ENCODE results near the gene TMCO1.
"Not testable (repeated sequence)": the region's sequence is repeated elsewhere in the genome, so short reads cannot be mapped to it uniquely, and the experiment has no call there.

The TMCO1 gene

GRCh38 chr1:165763442-165763841 lies 5.2 kb downstream of the TMCO1 start:
- no peak for TF ChIP-seq YY1 (IDR thresholded peaks at IDR 0.05; ENCODE audit: insufficient read depth, insufficient read length)
- TF ChIP-seq SUZ12 (IDR thresholded peaks at IDR 0.05; ENCODE audit: extremely low read depth, insufficient read depth, insufficient read length): no peak
- no peak for DNase-seq (ENCODE audit: low read depth, low spot score)
- Histone ChIP-seq H3K4me3 (ENCODE audit: insufficient read length, low read depth) (no peak overlapping the region), H3K36me3 (ENCODE audit: insufficient read depth, insufficient read length, low read length) (peaks cover 53% of the 10 kb centered on the region), H3K9ac (ENCODE audit: insufficient read length, low read depth) (no peak overlapping the region), H3K4me1 (ENCODE audit: insufficient read depth, insufficient read length) (no peaks in the 10 kb centered on the region), H3K27me3 (ENCODE audit: insufficient read depth, insufficient read length) (no peaks in the 10 kb centered on the region), H3K9me3 (ENCODE audit: insufficient read depth, low read length) (no peaks in the 10 kb centered on the region)

GRCh38 chr1:165762725-165763124 lies 5.9 kb downstream of the TMCO1 start:
- no peaks in the 10 kb centered on the region for H3K27me3 ChIP-seq (ENCODE audit: insufficient read depth, insufficient read length)
- peaks cover 57% of the 10 kb centered on the region for H3K36me3 ChIP-seq (ENCODE audit: insufficient read depth, insufficient read length, low read length)
- no peaks in the 10 kb centered on the region for H3K4me1 ChIP-seq (ENCODE audit: insufficient read depth, insufficient read length)
- DNase-seq (ENCODE audit: low read depth, low spot score): no peak
- H3K9ac ChIP-seq (ENCODE audit: insufficient read length, low read depth): no peak overlapping the region
- TF ChIP-seq ZNF274 (IDR thresholded peaks at IDR 0.05; ENCODE audit: low read depth, low read length): no peak
- no peak for TF ChIP-seq SUZ12 (IDR thresholded peaks at IDR 0.05; ENCODE audit: extremely low read depth, insufficient read depth, insufficient read length)
- no peak for TF ChIP-seq YY1 (IDR thresholded peaks at IDR 0.05; ENCODE audit: insufficient read depth, insufficient read length)
- no peak overlapping the region for H3K4me3 ChIP-seq (ENCODE audit: insufficient read length, low read depth)
- no peaks in the 10 kb centered on the region for H3K9me3 ChIP-seq (ENCODE audit: insufficient read depth, low read length)

GRCh38 chr1:165759095-165759494 lies 9.6 kb downstream of the TMCO1 start:
- Histone ChIP-seq H3K36me3 (ENCODE audit: insufficient read depth, insufficient read length, low read length) (peaks cover 35% of the 10 kb centered on the region), H3K4me1 (ENCODE audit: insufficient read depth, insufficient read length) (no peaks in the 10 kb centered on the region), H3K9me3 (ENCODE audit: insufficient read depth, low read length) (no peaks in the 10 kb centered on the region), H3K27me3 (ENCODE audit: insufficient read depth, insufficient read length) (no peaks in the 10 kb centered on the region), H3K4me3 (ENCODE audit: insufficient read length, low read depth) (no peak overlapping the region), H3K9ac (ENCODE audit: insufficient read length, low read depth) (no peak overlapping the region)
- TF ChIP-seq YY1 (IDR thresholded peaks at IDR 0.05; ENCODE audit: insufficient read depth, insufficient read length): no peak
- no peak for TF ChIP-seq ZNF274 (IDR thresholded peaks at IDR 0.05; ENCODE audit: low read depth, low read length)
- no peak for TF ChIP-seq SUZ12 (IDR thresholded peaks at IDR 0.05; ENCODE audit: extremely low read depth, insufficient read depth, insufficient read length)
- DNase-seq (ENCODE audit: low read depth, low spot score): no peak

- Histone ChIP-seq H3K9ac (ENCODE audit: insufficient read length, low read depth) (no peak overlapping the region), H3K4me3 (ENCODE audit: insufficient read length, low read depth) (no peak overlapping the region), H3K9me3 (ENCODE audit: insufficient read depth, low read length) (no peaks in the 10 kb centered on the region), H3K27me3 (ENCODE audit: insufficient read depth, insufficient read length) (no peaks in the 10 kb centered on the region), H3K4me1 (ENCODE audit: insufficient read depth, insufficient read length) (no peaks in the 10 kb centered on the region), H3K36me3 (ENCODE audit: insufficient read depth, insufficient read length, low read length) (peaks cover 45% of the 10 kb centered on the region)
- no peak for TF ChIP-seq SUZ12 (IDR thresholded peaks at IDR 0.05; ENCODE audit: extremely low read depth, insufficient read depth, insufficient read length)
- TF ChIP-seq YY1 (IDR thresholded peaks at IDR 0.05; ENCODE audit: insufficient read depth, insufficient read length): no peak
- no peak for TF ChIP-seq ZNF274 (IDR thresholded peaks at IDR 0.05; ENCODE audit: low read depth, low read length)
- DNase-seq (ENCODE audit: low read depth, low spot score): no peak
Measured at GRCh38 chr1:165755393-165756010, 13.2 kb downstream of the TMCO1 start.

GRCh38 chr1:165753934-165754333 lies 14.7 kb downstream of the TMCO1 start:
- Histone ChIP-seq H3K9me3 (ENCODE audit: insufficient read depth, low read length) (no peaks in the 10 kb centered on the region), H3K27me3 (ENCODE audit: insufficient read depth, insufficient read length) (no peaks in the 10 kb centered on the region), H3K9ac (ENCODE audit: insufficient read length, low read depth) (no peak overlapping the region), H3K4me3 (ENCODE audit: insufficient read length, low read depth) (no peak overlapping the region), H3K36me3 (ENCODE audit: insufficient read depth, insufficient read length, low read length) (peaks cover 52% of the 10 kb centered on the region), H3K4me1 (ENCODE audit: insufficient read depth, insufficient read length) (no peaks in the 10 kb centered on the region)
- no peak for TF ChIP-seq YY1 (IDR thresholded peaks at IDR 0.05; ENCODE audit: insufficient read depth, insufficient read length)
- no peak for TF ChIP-seq SUZ12 (IDR thresholded peaks at IDR 0.05; ENCODE audit: extremely low read depth, insufficient read depth, insufficient read length)
- no peak for TF ChIP-seq ZNF274 (IDR thresholded peaks at IDR 0.05; ENCODE audit: low read depth, low read length)
- DNase-seq (ENCODE audit: low read depth, low spot score): no peak

GRCh38 chr1:165748550-165748949 lies 20.1 kb downstream of the TMCO1 start:
- DNase-seq (ENCODE audit: low read depth, low spot score): no peak
- Histone ChIP-seq H3K4me1 (ENCODE audit: insufficient read depth, insufficient read length) (no peaks in the 10 kb centered on the region), H3K4me3 (ENCODE audit: insufficient read length, low read depth) (no peak overlapping the region), H3K27me3 (ENCODE audit: insufficient read depth, insufficient read length) (no peaks in the 10 kb centered on the region), H3K36me3 (ENCODE audit: insufficient read depth, insufficient read length, low read length) (peaks cover 50% of the 10 kb centered on the region), H3K9me3 (ENCODE audit: insufficient read depth, low read length) (no peaks in the 10 kb centered on the region), H3K9ac (ENCODE audit: insufficient read length, low read depth) (no peak overlapping the region)
- TF ChIP-seq ZNF274 (IDR thresholded peaks at IDR 0.05; ENCODE audit: low read depth, low read length): no peak
- no peak for TF ChIP-seq YY1 (IDR thresholded peaks at IDR 0.05; ENCODE audit: insufficient read depth, insufficient read length)
- TF ChIP-seq SUZ12 (IDR thresholded peaks at IDR 0.05; ENCODE audit: extremely low read depth, insufficient read depth, insufficient read length): no peak

GRCh38 chr1:165747632-165748447 lies 20.8 kb downstream of the TMCO1 start:
- H3K27me3 ChIP-seq (ENCODE audit: insufficient read depth, insufficient read length): no peaks in the 10 kb centered on the region
- H3K9me3 ChIP-seq (ENCODE audit: insufficient read depth, low read length): no peaks in the 10 kb centered on the region
- H3K4me1 ChIP-seq (ENCODE audit: insufficient read depth, insufficient read length): no peaks in the 10 kb centered on the region
- H3K9ac ChIP-seq (ENCODE audit: insufficient read length, low read depth): no peak overlapping the region
- peaks cover 50% of the 10 kb centered on the region for H3K36me3 ChIP-seq (ENCODE audit: insufficient read depth, insufficient read length, low read length)
- no peak overlapping the region for H3K4me3 ChIP-seq (ENCODE audit: insufficient read length, low read depth)
- TF ChIP-seq SUZ12 (IDR thresholded peaks at IDR 0.05; ENCODE audit: extremely low read depth, insufficient read depth, insufficient read length): no peak
- TF ChIP-seq ZNF274 (IDR thresholded peaks at IDR 0.05; ENCODE audit: low read depth, low read length): no peak
- no peak for TF ChIP-seq YY1 (IDR thresholded peaks at IDR 0.05; ENCODE audit: insufficient read depth, insufficient read length)
- DNase-seq (ENCODE audit: low read depth, low spot score): no peak

GRCh38 chr1:165744913-165745312 lies 23.8 kb downstream of the TMCO1 start:
- not testable (repeated sequence) for H3K27me3 ChIP-seq (ENCODE audit: insufficient read depth, insufficient read length); H3K9me3 ChIP-seq (ENCODE audit: insufficient read depth, low read length); H3K4me3 ChIP-seq (ENCODE audit: insufficient read length, low read depth); H3K9ac ChIP-seq (ENCODE audit: insufficient read length, low read depth); H3K4me1 ChIP-seq (ENCODE audit: insufficient read depth, insufficient read length); DNase-seq (ENCODE audit: low read depth, low spot score)
- H3K36me3 ChIP-seq (ENCODE audit: insufficient read depth, insufficient read length, low read length): peaks cover 57% of the 10 kb centered on the region
